ENCODE data around the gene AGRP. TPM values are rescaled to one million over a fixed set of nuclear protein-coding genes. Genes with fewer than 3 reads are reported as not detected.
"Not testable (repeated sequence)": the region's sequence is repeated elsewhere in the genome, so short reads cannot be mapped to it uniquely, and the experiment has no call there.

Gene AGRP
- total and polyA plus RNA-seq, 2 of the 4 experiments (the other 2 are of a cell fraction): not detected

DNA sequence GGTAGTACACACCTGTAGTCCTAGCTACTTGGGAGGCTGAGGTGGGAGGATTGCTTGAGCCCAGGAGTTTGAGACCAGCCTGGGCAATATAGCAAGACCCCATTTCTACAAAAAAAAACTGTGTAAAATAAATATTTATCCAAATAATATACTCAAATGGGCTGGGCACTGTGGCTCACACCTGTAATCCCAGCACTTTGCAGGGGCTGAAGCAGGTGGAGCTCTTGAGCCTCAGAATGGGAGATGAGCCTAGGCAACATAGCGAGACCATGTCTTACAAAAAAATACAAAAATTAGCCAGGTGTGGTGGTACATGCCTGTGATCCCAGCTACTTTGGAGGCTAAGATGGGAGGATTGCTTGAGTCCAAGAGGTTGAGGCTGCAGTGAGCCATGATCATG is 30.5 kb upstream of the AGRP start:
- H4K5ac ChIP-seq (ENCODE audit: low read depth, low read length); H2AFZ ChIP-seq (replicated peaks; ENCODE audit: low read length, poor library complexity); H3K56ac ChIP-seq (ENCODE audit: extremely low read depth, insufficient read depth, low read length); DNase-seq; H3K4me1 ChIP-seq (ENCODE audit: control insufficient read depth, insufficient read depth, low read length); H2AK9ac ChIP-seq (replicated peaks; ENCODE audit: low read depth, low read length, poor library complexity); H3K27me3 ChIP-seq (ENCODE audit: control insufficient read depth, insufficient read depth, low read length); BruUV-seq (replicated peaks); H3K14ac ChIP-seq (replicated peaks; ENCODE audit: low read depth, low read length); H4K91ac ChIP-seq (ENCODE audit: insufficient read depth, low read depth, low read length); POLR2A ChIA-PET (ENCODE audit: unreplicated experiment); H2BK15ac ChIP-seq (ENCODE audit: low read depth, low read length); H2BK20ac ChIP-seq (ENCODE audit: low read depth, low read length); H2BK5ac ChIP-seq (ENCODE audit: low read depth, low read length, poor library complexity, severe bottlenecking); dilution Hi-C loops (cut with HindIII; ENCODE audit: low sequenced_read_pairs, unreplicated experiment); H3K4me2 ChIP-seq (ENCODE audit: low read depth, low read length); H3K18ac ChIP-seq (ENCODE audit: low read depth, low read length); H4K8ac ChIP-seq (ENCODE audit: low read depth in 2 of 2, low read length in 2 of 2); H3K27ac ChIP-seq (ENCODE audit: insufficient read depth, low read length); H3K9me3 ChIP-seq (ENCODE audit: control insufficient read depth, insufficient read depth, low read length); in situ Hi-C loops (cut with MboI; ENCODE audit: low sequenced_read_pairs); H3K4ac ChIP-seq (ENCODE audit: low read depth, low read length); H3K36me3 ChIP-seq (ENCODE audit: control insufficient read depth, insufficient read depth, low read length); H2AK5ac ChIP-seq (ENCODE audit: low read depth, low read length); H3K23ac ChIP-seq (ENCODE audit: low read depth, low read length); H4K20me1 ChIP-seq (ENCODE audit: insufficient read depth, low read length); H3K9ac ChIP-seq (ENCODE audit: low read depth, low read length); H3K9me1 ChIP-seq (ENCODE audit: insufficient read depth, low read length); H2BK120ac ChIP-seq (ENCODE audit: low read depth, low read length); H3K4me3 ChIP-seq (ENCODE audit: insufficient read depth, low read depth, low read length); ATAC-seq (ENCODE audit: low read depth); H3K79me1 ChIP-seq (ENCODE audit: low read depth in 1 of 2, low read length in 2 of 2): not testable (repeated sequence)
- whole genome bisulfite sequencing, 2 experiments (ENCODE audit: extremely low coverage in 2 of 2, insufficient read length in 1 of 2): no CpG with 5 or more reads among the region's 1 CpG
- intact Hi-C loops (cut with micrococcal nuclease): loop anchor here (1.0 kb wide), 2 partner anchors 20 to 33 kb away; partner anchors contain the start of gene ATP6V0D1
- CTCF ChIA-PET: interaction anchor here (0.6 to 2.3 kb wide), 4 partner anchors 19 to 194 kb away, joined by 3 to 16 read pairs (median 6); partner anchors contain the start of gene ATP6V0D1
